GM19397 (cell line): ENCODE data around the gene DRD3.

Source experiments
- ATAC-seq: cut with Tn5 transposase; IDR thresholded peaks from one replicate; pipeline ENCODE4 v1.9.1; 2021; ENCODE audit warnings: mild to moderate bottlenecking, moderate library complexity; ENCODE audit not compliant: unreplicated experiment

DRD3 gene

DNA sequence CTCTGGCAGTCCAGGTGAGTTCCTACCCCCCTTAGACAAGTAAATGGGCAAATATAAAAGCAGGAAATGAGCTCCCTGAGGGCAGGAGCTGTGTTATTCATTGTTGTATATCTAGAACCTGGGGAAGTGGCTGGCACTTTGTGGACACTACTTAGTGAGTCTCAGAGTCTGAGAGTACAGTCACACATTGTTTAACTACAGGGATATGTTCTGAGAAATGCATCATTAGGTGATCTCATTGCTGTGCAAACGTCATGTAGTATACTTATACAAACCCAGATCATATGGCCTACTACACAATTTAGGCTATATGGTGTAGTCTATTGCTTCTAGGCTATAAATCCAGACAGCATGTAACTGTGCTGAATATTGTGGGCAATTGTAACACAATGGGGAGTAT is 52.4 kb downstream of the DRD3 start:
- ATAC-seq, result no peak

DNA sequence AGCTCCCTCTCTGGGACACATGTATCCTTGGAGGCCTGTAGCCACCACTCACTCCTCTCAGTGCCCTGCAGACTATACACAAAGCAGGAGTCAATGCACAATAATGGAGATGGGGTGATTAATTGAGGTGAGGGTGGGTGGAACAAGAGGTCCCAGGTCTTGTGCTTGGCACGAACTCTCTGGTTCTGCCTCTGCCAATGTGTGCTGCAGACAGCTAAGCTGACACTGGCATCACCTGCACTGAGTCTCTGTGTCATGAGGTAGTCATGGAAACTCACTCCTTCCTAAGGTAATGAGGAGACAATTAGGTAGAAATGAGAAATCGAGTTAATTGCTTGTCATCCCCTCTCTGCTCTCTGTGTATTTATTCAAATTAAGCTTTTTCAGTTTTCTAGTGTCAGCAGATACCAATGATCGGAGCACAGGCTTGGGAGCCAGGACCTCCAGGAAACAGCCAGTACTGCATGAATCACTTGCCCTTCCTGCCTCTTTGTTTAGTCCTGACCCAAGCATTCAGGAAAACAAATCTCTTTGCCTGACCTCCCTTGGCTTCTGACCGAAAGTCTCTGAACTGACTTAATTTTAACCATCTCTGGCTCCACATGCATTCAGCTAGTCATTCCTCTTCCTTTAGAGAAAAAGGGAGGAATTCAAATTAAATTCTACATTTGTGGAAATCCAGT is 56.7 kb downstream of the DRD3 start:
- no peak for ATAC-seq

DNA sequence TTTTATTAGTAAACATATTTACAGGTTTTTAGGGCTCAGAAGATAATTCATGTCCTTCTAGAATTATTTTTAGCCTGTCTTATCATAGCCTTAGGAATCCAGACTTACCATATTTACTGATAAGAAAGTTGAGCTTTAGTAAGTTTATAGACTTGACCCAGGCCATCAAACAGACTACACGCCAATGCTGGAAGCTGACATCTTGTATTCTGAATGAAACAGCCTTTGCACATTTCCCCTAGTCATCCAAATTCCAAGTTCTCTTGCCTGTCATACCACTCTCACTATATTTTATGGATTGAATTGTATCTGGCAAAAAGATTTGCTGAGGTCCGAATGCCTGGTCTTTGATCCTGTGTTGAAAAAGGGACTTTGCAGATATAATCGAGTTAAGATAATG is 58.6 kb downstream of the DRD3 start:
- ATAC-seq, result no peak

DNA sequence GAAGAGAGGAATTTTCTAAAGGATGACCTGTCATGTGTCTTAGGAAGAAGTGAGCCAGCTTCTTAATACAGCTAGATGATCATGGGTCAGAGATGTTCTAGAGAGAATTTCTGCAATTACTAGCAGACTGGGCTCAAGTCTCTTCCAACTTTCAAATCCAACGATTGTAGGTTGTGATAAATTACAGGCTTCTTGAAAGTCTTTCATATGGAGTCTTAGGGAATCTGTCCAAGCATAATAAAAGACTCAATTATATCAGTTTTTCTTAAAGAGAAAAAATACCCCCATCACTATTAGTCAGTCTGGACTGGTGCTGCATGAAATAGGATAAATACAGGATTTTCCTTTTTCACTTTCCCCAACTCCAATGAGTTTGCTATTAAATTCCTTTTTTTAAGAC is 59.1 kb downstream of the DRD3 start:
- ATAC-seq, result no peak

DNA sequence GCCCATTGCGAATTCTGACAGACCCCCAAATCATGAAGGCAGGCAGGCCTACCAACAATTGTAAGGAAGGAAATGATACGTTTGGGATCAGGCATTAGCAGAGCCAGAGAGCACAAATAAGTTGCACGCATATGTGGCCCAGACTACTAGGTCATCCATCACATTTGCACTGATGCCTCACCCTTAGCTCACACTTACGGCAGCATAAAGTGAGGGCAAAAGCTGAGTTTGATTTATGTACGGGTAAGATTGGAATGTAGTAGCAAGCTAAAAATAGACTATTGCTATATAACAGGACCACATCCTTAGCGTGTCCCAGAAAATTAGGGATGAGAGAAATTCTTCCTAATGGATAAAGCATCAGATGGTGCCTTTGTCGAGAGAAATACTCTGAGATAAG is 63.7 kb downstream of the DRD3 start:
- no peak for ATAC-seq

DNA sequence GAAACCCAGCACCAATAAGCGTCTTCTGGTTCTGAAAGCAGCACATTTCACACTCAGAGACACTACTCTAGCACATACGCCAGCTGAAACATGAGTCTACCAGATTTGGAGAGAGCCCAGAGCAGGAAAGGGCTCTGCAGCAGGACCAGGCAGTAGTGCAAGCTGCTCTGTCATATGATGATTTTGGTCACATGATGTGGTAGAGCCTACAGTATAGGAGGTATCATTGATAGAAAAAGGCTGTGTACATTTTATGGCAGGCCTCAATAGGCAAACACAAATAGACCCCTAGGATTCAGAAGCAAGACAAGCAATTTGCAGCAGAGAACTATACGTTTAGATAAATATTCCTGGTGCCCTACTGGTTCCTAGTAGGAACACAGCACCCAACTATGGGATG is 64.1 kb downstream of the DRD3 start:
- ATAC-seq, result no peak

DNA sequence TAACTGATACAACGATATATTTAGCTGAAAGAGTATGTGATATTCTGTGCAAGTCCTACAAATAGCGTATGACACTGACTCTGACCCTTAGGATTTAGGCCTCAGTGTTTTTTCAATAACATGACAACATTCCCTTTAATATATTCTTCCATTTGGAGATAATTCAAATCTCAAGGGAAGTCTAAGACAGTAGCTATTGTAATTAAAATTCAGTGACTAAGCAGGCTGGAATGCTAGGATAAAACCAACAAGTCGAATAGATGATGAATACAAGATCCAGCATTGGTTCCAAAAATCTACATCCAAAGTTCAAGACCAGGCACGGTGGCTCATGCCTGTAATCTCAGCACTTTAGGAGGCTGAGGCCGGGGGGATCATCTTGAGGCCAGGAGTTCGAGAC is 66.2 kb downstream of the DRD3 start:
- ATAC-seq, result no peak

DNA sequence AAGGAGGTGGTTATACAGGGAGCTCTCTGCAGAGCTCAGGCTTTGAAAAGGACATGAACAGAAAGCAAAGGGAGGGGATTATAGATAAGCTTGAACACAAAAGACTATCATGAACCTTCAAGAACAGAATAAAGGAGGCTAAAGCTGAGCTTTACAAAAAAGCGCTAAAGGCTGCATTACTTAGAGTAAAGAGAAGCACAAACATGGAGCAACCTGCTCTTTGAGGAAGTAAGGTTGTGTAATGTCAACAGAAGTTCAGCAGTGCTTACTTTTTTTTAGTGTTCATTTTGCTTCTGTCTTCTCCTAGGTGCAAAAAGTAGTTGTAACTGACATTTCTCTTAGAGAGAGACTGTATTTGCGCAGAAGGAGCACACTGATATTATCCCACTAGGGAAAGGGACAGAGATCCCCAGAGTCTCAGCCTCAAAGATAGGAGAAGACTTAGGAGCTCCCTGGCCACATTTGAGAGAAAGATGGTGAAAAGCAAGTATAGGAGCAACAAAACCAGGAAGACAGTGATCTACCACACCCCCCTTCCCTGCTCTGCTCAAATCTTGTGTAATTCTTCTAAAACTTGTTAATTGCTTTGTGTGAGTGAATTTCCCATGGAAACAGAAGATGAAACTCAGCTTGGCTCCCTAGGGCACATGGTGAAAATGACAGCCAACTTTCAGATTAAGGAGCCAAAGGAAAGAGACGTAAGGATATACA is 67.6 kb downstream of the DRD3 start:
- ATAC-seq, result no peak

DNA sequence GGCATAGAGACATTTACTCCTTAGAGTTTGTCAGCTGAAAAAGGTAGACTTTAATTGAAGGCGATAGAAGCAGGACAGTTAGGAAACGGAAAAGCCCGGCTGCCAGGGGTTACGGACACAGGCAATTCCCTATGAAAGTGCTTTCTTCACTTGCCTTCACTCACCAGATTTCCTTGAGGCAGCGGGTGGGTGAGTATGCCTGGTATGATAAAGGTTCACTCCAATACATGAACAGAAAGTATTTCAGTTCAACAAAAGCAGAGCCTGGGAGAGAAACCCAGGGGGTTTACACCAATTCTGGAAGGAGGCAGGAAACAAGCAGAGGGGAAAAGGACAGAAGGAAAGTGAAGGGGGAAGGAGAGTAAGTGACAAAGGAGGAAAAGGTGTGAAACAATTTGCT is 68.4 kb downstream of the DRD3 start:
- ATAC-seq, result no peak

DNA sequence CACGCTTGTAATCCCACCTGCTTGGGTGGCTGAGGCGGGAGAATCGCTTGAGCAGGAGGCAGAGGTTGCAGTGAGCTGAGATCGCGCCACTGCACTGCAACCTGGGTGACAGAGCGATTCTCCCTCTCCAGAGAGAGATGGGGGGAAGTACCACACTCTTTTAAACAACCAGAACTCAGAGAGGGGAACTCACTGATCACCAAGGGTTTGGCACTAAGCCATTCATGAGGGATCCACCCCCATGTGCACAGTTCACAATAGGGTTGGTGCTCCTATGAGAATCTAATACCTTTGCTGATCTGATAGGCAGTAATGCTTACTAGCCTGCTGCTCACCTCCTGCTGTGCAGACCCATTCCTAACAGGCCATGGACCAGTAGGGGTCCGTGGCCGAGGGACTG is 70.7 kb downstream of the DRD3 start:
- ATAC-seq, result no peak

DNA sequence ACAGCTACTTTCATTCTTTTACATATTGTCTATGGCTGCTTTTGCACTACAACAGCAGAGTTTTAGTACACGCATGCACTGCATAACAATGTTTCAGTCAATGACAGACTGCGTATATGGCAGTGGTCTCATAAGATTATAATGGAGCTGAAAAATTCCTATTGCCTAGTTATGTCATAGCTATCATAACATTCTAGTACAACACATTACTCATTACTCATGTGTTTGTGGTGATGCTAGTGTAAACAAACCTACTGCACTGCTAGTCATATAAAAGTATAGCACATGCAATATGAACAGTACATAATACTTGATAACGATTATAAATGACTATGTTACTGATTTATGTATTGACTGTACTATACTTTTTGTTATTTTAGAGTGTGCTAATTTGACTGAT is 74.4 kb downstream of the DRD3 start:
- no peak for ATAC-seq

DNA sequence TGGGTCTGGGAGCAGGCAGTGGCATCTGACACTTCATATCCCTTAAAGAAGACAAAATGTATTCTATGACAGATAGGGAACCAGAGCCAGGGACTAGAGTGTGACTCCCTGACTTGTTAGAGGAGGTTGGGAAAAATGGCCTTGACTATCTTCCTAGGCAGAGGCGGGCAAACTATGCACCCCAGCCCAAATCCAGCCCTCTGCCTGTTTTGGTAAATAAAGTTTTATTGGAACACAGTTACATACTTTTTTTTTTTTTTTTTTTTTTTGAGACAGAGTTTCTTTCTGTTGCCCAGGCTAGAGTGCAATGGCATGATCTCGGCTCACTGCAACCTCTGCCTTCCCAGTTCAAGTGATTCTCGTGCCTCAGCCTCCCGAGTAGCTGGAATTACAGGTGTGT is 75.0 kb downstream of the DRD3 start:
- no peak for ATAC-seq

DNA sequence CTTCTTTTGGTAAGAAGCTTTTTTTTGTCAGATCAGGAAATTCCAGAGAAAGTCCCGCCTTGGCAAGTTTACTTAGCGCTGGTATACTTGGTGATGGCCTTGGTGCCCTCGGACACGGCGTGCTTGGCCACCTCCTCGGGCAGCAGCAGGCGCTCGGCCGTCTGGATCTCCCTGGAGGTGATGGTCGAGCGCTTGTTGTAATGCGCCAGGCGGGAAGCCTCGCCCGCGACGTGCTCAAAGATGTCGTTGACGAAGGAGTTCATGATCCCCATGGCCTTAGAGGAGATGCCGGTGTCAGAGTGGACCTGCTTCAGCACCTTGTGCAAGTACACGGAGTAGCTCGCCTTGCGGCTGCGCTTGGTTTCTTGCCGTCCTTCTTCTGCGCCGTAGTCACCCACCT is 75.7 kb downstream of the DRD3 start:
- ATAC-seq, result no peak

DNA sequence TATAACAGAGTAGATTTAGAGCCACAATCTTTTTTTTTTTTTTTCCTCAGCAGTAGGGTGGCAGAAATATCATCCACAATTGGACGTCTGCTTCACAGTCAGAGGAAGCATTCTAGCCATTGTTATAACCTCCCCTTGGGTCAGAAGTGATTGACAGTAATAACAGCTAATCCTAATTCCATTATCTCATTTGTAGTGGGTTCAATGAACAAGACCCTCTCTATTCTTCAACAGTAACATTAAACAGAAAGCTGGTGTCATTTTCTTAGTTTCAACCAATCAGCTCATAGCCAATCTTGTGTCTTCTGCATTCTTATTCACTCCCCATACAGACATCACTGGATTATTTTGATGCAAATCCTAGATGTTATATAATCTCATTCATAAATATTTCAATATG is 77.8 kb downstream of the DRD3 start:
- ATAC-seq, result no peak

DNA sequence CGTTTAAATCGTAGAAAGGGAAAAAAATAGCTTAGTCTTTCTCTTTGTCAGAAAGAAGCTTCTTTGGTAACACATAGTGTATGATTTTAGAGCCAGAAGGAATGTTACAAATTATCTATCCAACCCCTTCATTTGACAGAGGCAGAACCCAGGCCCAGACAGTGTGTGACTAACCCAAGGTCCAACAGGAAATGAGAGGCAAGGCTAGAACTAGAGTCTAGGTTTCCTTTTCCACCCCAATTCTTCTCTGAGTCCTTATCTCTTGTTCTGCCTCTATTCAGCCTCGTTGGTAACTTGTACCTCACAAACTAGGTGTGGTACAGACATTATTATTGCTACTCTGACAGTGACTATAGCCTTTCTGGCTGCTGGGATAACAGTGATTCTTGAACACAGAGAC is 83.1 kb downstream of the DRD3 start:
- no peak for ATAC-seq

DNA sequence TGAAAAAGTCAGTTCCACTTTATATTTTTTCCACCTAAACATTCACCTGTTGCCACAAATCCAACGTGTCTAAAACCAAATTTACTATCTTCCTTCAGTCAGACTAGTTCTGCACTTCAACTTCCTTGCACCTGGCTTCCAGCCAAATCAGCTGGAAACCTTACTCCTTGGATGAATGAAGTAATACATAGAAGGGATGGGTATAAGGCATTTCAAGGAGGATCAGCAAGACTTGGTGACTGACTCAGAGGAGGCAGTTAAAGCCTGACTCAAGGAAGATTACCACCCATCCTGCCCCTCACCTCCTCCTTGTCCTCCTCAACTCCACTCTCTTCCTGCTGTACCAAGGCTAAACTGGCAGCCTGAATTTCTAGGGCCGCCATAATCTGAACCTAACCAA is 85.3 kb downstream of the DRD3 start:
- ATAC-seq, result no peak

DNA sequence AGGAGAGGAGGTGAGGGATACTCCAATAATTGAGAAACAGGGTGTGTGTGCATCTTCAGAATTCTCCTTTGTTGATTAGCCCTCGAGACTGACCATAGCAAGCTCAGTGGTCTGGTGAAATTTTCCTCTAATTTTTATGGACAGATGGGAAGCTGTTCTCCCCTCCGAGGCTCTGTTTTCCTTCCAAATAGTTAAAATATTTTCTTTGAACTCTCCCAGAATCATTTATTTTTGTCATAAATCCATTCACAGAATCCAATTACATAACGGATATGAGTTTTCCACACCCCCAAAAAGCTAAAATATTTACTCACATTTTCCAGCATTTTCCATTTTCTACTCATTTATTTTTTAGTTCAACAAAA is 85.9 kb downstream of the DRD3 start:
- ATAC-seq, result no peak

DNA sequence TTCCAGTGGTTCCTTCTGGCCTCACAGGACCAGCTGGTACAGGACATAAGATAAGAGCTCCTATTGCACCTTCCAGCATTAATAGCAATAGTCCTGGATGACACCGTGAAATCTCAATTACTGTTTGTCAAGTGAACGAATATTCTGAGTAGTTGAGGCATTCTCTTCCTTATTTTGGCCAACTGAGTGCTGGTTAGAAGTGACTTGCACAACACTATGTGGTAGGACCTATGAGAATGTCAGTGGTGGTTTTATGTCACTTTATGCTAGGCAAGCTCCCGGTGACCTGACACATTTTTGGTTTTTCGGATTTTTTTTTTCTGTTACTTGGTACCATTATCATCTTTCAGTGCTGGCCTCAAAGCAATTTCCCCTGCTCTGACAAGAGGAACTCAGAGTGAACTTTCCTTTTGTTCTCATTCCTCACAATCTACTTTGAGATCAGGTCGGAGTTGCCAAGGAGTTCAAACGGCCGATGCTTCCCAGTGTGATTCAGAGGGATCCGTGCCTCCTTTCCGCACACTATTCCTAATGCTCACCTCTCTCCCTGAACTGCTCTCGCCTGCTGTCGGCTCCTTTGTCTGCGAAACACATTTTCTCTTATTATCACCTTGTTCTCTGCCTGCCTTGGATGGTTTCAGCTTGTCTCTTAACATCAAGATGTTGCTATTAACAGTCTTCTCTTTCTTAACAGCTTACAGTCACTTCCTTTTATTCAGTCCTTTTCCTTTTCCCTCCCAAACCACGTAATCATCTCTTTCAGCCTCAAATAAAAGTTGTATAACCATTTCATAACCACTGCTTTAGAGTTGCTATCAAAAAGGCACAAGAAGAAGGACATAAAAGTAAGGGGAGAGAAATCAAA is 86.5 kb downstream of the DRD3 start:
- no peak for ATAC-seq

DNA sequence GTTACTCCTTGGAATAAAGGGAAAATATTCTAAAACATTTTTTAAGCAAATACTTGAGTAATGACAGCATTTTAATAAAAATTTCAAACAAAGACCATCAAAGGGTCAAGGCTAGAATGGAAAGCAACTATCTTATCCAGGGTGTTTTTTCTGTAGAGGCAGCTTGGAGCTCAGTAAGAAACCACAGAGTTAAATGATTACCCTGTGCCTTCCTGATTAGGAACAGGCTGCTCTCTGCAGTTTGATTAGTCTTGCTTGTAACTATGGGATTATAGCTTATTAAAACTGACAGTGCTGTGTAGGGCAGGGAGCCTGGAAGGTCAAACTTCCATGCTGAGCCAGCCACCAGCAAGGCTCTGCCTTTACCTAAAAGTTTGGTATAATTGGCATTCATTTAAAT is 89.2 kb downstream of the DRD3 start:
- ATAC-seq, result no peak

DNA sequence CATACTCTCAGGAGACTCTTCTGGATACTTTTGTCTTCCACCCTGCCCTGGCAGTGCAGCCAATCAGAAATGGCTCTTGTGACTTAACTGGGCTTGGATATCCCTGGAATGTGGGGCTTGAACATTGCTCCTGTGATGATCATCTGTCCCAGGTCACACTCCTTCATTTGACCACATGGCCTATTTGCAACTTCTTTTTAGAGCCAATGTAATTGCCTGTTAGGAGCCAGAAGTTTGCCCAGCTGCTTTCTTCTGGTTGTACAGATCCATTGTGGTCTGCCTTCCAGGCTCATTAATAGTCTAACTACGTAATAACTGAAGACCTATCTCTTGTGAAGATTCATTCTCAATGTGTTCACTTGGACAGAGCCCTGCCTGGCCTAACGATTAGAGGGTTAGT is 92.5 kb downstream of the DRD3 start:
- ATAC-seq, result no peak

DNA sequence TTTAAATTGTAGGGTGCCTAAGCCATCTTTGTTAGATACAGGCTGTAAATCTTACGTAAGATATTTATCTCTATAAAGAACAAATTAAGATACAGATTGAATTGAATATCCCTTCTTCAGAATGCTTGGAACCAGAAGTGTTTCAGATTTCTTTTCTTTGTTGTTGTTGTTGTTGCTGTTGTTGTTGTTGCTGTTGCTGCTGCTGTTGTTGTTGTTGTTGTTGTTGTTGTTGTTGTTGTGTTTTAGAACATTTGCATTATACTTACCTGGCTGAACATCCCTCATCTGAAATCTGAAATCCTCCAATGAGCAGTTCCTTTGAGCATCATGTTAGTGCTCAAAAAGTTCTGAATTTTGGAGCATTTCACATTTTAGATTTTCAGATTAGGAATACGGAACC is 95.7 kb downstream of the DRD3 start:
- no peak for ATAC-seq

DNA sequence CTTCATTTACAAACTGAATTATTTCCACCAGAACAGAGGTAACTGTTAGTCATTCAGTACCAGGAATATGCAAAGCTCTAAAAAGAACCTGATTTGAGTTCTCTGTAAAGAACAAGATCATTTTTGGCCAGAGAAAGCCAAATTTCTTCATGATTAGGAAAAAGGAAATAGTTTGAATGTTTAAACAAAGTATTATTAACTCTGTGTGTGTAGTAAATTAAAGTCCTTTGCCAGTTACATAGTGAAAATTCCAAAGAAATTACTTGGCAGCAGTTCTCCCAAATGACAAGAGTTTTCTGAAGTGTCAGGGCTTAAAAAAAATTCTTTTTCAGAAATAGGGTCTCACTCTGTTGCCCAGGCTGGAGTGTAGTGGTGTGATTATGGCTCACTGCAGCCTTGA is 97.8 kb downstream of the DRD3 start:
- ATAC-seq, result no peak
